Peyer's patch (tissue), 4 donors: ENCODE measurements around the gene AGBL4.

Experiments used
- CTCF ChIP-seq, 6 experiments: fragments of 450-650 bp in 4 of 6; fragments of 200-600 bp in 2 of 6; sonication (generic) in 1 of 6; IDR thresholded peaks; one replicate each; pipeline ENCODE4 v1.5.1; 2017 to 2019; ENCODE audit warnings: antibody characterized with exemption in 6 of 6, mild to moderate bottlenecking in 3 of 6, moderate library complexity in 1 of 6
- POLR2A ChIP-seq, 2 donors: fragments of 450-650 bp; IDR thresholded peaks; one replicate each; pipeline ENCODE4 v1.5.1; 2017; ENCODE audit warnings: antibody characterized with exemption in 2 of 2, mild to moderate bottlenecking in 2 of 2, moderate library complexity in 2 of 2

- TF ChIP-seq CTCF (IDR thresholded peaks at IDR 0.05) (no peak), POLR2A (IDR thresholded peaks at IDR 0.05) (no peak)
Observed at GRCh38 chr1:48875552-48876329, 1148.0 kb downstream of the AGBL4 start.
